ENCODE measurements around the gene GNPDA1. TPM values are rescaled to one million over a fixed set of nuclear protein-coding genes. Genes with fewer than 3 reads are reported as not detected.

The GNPDA1 gene
- total RNA-seq, 4 donors from 2014 or later, result 22.3 to 50.0 (median 47.3) TPM

DNA sequence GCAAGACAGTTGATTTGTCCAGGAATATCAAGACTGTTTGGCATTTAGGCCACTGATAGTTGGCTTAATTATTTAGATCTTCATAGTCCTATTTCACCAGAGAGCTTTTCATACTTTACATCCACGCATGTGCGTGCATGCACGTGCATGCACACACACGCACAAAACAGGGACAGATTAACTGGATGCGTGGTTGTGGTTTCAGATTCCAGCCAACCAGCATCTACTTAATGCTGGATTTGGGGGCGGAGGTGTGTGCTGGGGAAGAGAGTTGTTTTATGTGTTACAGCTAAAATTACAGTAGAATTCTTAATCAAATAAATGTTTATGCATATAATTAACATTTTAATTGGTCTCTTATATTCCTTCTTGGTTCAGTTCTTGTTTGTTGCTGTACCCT lies 36.7 kb downstream of the GNPDA1 start:
- in situ Hi-C loops (cut with MboI; ENCODE audit: low sequenced_read_pairs in 4 of 4), result loop anchor here in 1 of 4 donors (25.0 kb wide), 1 partner anchor 586 kb away; no protein-coding TSS in a partner anchor
- TF ChIP-seq POLR2A (IDR thresholded peaks at IDR 0.05), result no peak
- TF ChIP-seq, protein P1, sequence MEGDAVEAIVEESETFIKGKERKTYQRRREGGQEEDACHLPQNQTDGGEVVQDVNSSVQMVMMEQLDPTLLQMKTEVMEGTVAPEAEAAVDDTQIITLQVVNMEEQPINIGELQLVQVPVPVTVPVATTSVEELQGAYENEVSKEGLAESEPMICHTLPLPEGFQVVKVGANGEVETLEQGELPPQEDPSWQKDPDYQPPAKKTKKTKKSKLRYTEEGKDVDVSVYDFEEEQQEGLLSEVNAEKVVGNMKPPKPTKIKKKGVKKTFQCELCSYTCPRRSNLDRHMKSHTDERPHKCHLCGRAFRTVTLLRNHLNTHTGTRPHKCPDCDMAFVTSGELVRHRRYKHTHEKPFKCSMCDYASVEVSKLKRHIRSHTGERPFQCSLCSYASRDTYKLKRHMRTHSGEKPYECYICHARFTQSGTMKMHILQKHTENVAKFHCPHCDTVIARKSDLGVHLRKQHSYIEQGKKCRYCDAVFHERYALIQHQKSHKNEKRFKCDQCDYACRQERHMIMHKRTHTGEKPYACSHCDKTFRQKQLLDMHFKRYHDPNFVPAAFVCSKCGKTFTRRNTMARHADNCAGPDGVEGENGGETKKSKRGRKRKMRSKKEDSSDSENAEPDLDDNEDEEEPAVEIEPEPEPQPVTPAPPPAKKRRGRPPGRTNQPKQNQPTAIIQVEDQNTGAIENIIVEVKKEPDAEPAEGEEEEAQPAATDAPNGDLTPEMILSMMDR (IDR thresholded peaks at IDR 0.05 in 4 of 5, conservative IDR thresholded peaks at IDR 0.05 in 1 of 5), result no peak
- Histone ChIP-seq H3K36me3 (peaks cover 0 to 76% of the 10 kb centered on the region in 2 donors), H3K27me3 (no peaks in the 10 kb centered on the region), H3K9me3 (no peaks in the 10 kb centered on the region), H3K4me3 (no peak overlapping the region), H3K4me1 (peaks cover 30 to 37% of the 10 kb centered on the region in 2 donors), H3K27ac (no peak overlapping the region)
- no peak for ATAC-seq
- intact Hi-C loops (cut with DNase I; ENCODE audit: low total_unique reads), result no loop called here
- DNase-seq, result no peak

GRCh38 chr5:141973871-141974595 lies 38.8 kb downstream of the GNPDA1 start:
- intact Hi-C loops (cut with DNase I; ENCODE audit: low total_unique reads) (no loop called here), in situ Hi-C loops (cut with MboI; ENCODE audit: low sequenced_read_pairs in 4 of 4) (no loop called here)
- no peaks in the 10 kb centered on the region for H3K9me3 ChIP-seq
- no peak overlapping the region for H3K4me3 ChIP-seq
- H3K27me3 ChIP-seq, result no peaks in the 10 kb centered on the region
- no peak for ATAC-seq
- H3K36me3 ChIP-seq, result peaks cover 0 to 54% of the 10 kb centered on the region in 2 donors
- H3K4me1 ChIP-seq, result peaks cover 46 to 52% of the 10 kb centered on the region in 2 donors
- no peak for TF ChIP-seq POLR2A (IDR thresholded peaks at IDR 0.05)
- TF ChIP-seq, protein P1 (IDR thresholded peaks at IDR 0.05 in 4 of 5, conservative IDR thresholded peaks at IDR 0.05 in 1 of 5), result no peak
- no peak overlapping the region for H3K27ac ChIP-seq
- DNase-seq, result no peak

- H3K4me3 ChIP-seq, result peak overlapping the region; percentile 59 to 89 (median 76)
- DNase-seq (no peak), ATAC-seq (peak; percentile 70 to 81)
- TF ChIP-seq, protein P1 (IDR thresholded peaks at IDR 0.05 in 4 of 5, conservative IDR thresholded peaks at IDR 0.05 in 1 of 5), result no peak
- TF ChIP-seq POLR2A (IDR thresholded peaks at IDR 0.05), result no peak
- H3K9me3 ChIP-seq, result no peaks in the 10 kb centered on the region
- no peaks in the 10 kb centered on the region for H3K27me3 ChIP-seq
- peaks cover 0 to 29% of the 10 kb centered on the region in 2 donors for H3K36me3 ChIP-seq
- peaks cover 17 to 36% of the 10 kb centered on the region in 2 donors for H3K4me1 ChIP-seq
- in situ Hi-C loops (cut with MboI; ENCODE audit: low sequenced_read_pairs in 4 of 4) (no loop called here), intact Hi-C loops (cut with DNase I; ENCODE audit: low total_unique reads) (loop anchor here (2.0 kb wide), 2 partner anchors 43 to 45 kb away; partner anchors contain the start of gene GNPDA1)
- H3K27ac ChIP-seq, result peak overlapping the region; percentile 88 to 97 (median 94)
These were observed 42.8 kb downstream of the GNPDA1 start for GRCh38 chr5:141969783-141970771.

DNA sequence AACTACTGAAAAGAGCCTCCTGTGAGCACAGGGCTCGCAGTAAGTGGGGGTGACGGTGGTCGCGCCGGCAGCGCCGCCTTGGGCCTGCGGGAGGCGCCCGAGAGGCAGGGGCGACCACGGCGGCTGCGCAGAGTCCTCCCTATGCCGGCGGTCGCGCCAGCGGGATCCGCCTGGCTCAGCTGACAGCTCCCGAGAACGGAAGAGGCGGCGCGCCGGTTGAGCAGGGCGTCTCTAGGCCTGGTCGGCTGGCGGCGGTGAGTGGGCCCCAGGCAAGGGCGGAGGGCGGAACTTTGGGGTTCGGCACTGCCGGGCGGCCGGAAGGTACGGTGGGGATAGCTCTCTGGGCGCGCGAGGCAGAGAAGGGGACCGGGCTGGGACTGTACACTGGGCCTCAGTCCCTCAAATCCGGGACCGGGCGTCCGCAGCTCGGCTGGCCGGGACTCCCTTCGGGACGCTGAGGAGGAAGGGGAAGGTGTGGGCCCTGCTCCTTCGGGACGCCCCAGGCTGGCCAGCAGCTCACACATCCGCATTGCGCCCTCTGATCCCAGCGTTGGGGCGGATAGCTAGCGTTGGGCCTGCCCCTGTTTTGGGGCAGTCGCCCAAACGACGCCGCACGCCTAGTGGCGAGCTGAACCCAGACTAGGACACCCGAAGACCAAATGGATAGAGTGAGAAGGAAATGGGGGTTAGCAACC lies 43.8 kb downstream of the GNPDA1 start, which contains the start of gene RNF14:
TSS of gene RNF14 (plus strand) at position 192 of the 695 bp plus-strand sequence. CDS start 4,484 bp downstream, outside the sequence.
- intact Hi-C loops (cut with DNase I; ENCODE audit: low total_unique reads) (loop anchor here (2.0 kb wide), 2 partner anchors 44 kb away; partner anchors contain the start of gene GNPDA1), in situ Hi-C loops (cut with MboI; ENCODE audit: low sequenced_read_pairs in 4 of 4) (no loop called here)
- Histone ChIP-seq H3K27ac (peak within 1 kb of the TSS; percentile 88 to 97 (median 94)), H3K36me3 (peaks cover 0 to 19% of the 10 kb centered on the region in 2 donors), H3K4me3 (peak within 1 kb of the TSS; percentile 59 to 89 (median 76)), H3K9me3 (no peaks in the 10 kb centered on the region), H3K4me1 (peaks cover 17 to 26% of the 10 kb centered on the region in 2 donors), H3K27me3 (no peaks in the 10 kb centered on the region)
- ATAC-seq (peak; percentile 89 to 94), DNase-seq (peak; percentile 86 to 90)
- TF ChIP-seq, protein P1 (IDR thresholded peaks at IDR 0.05 in 4 of 5, conservative IDR thresholded peaks at IDR 0.05 in 1 of 5), result peak; percentile 94 to 98 (median 97)
- peak; percentile 91 to 94 for TF ChIP-seq POLR2A (IDR thresholded peaks at IDR 0.05)

Measured in gastrocnemius medialis (tissue), 4 donors.